Fibroblast of mammary gland (primary cell): ENCODE data around the gene RUFY2.

ENCODE experiments used
- DNase-seq: peaks from one replicate; pipeline ENCODE4 v3.0.0-alpha.2; 2010; ENCODE audit warnings: low read depth
- H3K4me3 ChIP-seq: 2 replicates; pipeline ENCODE4 v1.5.1; 2011; ENCODE audit warnings: low read depth, mild to moderate bottlenecking, low read length, moderate library complexity; ENCODE audit not compliant: control insufficient read depth
- TF ChIP-seq, protein P1 (sequence below): conservative IDR thresholded peaks from 2 replicates; pipeline ENCODE4 v1.5.1; 2011; ENCODE audit warnings: low read depth, low read length, inconsistent platforms; ENCODE audit not compliant: control insufficient read depth, insufficient read depth

RUFY2 gene

DNA sequence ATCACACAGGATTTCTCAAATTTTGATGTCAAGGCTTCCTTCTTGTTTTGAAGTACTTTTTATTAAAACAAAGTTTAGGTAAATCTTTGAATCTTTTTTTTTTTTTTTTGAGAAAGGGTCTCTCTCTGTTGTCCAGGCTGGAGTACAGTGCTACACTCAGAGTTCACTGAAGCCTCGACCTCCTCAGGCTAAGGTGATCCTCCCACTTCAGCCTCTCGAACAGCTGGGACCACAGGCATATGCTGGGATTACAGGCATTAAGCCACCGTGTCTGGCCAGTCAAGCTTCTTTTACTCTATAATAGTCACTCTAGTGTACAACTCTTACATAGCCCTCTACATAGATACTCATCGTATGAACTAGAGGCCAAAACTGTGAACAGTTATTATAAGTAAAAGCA, 3.4 kb downstream of the RUFY2 start:
- no peak overlapping the region for H3K4me3 ChIP-seq
- TF ChIP-seq, protein P1, sequence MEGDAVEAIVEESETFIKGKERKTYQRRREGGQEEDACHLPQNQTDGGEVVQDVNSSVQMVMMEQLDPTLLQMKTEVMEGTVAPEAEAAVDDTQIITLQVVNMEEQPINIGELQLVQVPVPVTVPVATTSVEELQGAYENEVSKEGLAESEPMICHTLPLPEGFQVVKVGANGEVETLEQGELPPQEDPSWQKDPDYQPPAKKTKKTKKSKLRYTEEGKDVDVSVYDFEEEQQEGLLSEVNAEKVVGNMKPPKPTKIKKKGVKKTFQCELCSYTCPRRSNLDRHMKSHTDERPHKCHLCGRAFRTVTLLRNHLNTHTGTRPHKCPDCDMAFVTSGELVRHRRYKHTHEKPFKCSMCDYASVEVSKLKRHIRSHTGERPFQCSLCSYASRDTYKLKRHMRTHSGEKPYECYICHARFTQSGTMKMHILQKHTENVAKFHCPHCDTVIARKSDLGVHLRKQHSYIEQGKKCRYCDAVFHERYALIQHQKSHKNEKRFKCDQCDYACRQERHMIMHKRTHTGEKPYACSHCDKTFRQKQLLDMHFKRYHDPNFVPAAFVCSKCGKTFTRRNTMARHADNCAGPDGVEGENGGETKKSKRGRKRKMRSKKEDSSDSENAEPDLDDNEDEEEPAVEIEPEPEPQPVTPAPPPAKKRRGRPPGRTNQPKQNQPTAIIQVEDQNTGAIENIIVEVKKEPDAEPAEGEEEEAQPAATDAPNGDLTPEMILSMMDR: no peak
- no peak for DNase-seq

DNA sequence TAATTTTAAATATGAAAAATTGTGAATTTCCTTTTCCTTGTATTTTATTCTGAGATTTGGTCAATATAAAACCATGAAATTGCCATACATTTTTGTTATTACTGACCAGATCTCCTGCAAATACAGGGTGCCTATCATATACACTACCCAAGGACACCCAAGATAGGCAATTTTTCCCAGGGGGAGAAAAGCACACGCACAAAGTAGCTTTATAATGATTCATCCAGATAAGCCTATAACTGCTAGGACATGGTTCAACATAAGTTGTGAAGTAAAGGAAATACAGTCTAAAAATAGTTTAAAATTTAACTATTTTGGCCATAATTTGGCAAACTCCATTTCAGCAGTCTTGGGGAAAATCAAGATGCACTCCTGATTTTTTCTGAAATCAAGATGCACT, 4.8 kb downstream of the RUFY2 start:
- TF ChIP-seq, protein P1: no peak
- H3K4me3 ChIP-seq: no peak overlapping the region
- no peak for DNase-seq

DNA sequence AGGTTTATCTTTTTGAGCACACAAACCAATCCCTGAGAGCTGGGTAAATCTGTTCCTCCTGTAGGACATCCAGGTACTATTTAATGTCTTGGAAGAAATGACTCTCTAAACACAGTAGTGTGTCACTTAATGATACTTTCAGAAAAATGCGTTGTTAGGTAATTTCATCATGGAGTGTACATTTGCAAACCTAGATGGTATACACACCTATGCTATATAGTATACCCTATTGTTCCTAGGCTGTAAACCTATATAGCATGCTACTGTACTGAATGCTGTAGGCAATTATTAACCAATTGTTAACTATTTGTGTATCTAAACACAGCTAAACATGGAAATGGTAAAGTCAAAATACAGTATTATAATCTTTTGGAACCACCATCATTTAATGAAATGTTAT, 10.1 kb downstream of the RUFY2 start:
- TF ChIP-seq, protein P1: no peak
- DNase-seq: no peak
- H3K4me3 ChIP-seq: no peak overlapping the region

DNA sequence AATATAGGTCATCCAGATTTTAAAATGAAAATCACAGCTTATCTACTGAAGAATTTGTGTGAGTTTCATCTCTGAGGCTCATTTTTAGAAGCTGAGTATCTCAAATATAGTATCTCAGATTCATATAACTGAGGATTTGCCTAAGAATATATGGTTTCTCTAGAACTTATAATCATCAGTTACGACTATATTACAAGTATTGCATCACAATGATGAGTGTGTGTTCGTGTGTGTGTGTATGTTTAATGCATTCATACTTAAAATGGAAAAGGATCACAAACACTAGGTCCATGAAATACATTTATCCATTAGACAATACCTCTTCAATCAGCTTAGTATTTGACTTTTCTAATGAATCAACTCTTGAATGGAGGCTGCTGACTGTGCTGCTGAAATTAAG, 21.3 kb downstream of the RUFY2 start:
- no peak for DNase-seq
- no peak overlapping the region for H3K4me3 ChIP-seq
- TF ChIP-seq, protein P1: no peak

DNA sequence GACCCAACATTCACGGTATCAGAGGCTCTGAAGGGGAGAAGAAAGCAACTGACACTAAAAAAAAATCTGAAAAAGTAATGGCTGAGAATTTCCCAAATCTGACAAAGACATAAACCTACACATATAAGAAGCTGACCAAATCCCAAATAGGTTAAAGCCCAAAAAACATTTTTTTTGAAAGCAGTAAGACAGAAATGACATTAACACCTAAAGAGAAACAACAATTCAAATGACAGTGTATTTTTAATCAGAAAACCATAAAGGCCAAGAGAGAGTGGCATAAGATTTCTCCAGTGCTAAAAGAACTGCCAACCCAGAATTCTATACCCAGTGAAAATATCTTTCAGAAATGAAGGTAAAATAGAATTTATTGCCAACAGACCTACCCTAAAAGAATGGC, 35.5 kb downstream of the RUFY2 start:
- H3K4me3 ChIP-seq: no peak overlapping the region
- DNase-seq: no peak
- TF ChIP-seq, protein P1: no peak

DNA sequence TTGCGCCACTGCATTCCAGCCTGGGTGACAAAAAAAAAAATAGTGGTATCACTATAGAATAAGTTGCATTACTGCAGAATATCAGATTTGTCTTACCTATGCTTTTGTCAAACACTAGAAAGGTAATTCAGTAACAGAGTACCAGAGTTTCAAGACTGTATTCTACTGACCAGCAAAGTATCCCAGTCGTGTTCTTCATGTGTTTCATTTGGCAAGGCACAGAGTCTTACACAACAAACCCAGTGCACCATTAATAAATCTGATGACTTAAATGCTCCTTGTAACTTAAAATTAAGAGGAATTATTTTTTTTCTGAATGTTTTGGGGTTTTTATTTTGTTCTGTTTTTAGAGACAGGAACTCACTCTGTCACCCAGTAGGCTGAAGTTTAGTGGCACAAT, 40.0 kb downstream of the RUFY2 start:
- H3K4me3 ChIP-seq: no peak overlapping the region
- DNase-seq: peak; percentile 26
- TF ChIP-seq, protein P1: no peak

DNA sequence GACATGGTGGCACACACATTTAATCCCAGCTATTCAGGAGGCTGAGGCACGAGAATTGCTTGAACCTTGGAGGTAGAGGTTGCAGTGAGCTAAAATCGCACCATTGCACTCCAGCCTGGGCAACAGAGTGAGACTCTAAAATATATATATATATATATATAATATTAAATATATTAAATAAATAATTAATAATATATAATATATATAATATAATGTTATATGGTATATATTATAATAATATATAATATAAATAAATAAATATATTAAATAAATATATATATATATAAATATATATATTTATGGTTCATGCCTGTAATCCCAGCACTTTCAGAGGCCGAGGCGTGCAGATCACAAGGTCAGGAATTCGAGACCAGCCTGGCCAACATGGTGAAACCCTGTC, 40.5 kb downstream of the RUFY2 start:
- TF ChIP-seq, protein P1: no peak
- H3K4me3 ChIP-seq: no peak overlapping the region
- no peak for DNase-seq
